OCI-LY1 (cell line): ENCODE results near the gene PRXL2C.

Source experiments
- H2AFZ ChIP-seq: fragments of 200-600 bp; sonication (generic), shearing (Covaris generic); 2 replicates; pipeline ENCODE4 v1.6.0; 2014; ENCODE audit warnings: antibody characterized with exemption, mild to moderate bottlenecking, low read length
- H3F3A ChIP-seq: fragments of 200-600 bp; sonication (generic), shearing (Covaris generic); 2 replicates; pipeline ENCODE4 v1.6.0; 2014; ENCODE audit warnings: mild to moderate bottlenecking, antibody characterized with exemption, low read length, moderate library complexity; ENCODE audit not compliant: insufficient read depth
- H3K27ac ChIP-seq: fragments of 200-600 bp; sonication (generic); 2 replicates; pipeline ENCODE4 v1.5.1; 2014; ENCODE audit warnings: low read length, mixed run types, mild to moderate bottlenecking, low read depth; ENCODE audit not compliant: poor library complexity, severe bottlenecking
- H3K27me3 ChIP-seq: fragments of 200-600 bp; sonication (generic); 2 replicates; pipeline ENCODE4 v1.6.0; 2014; ENCODE audit warnings: antibody characterized with exemption, mild to moderate bottlenecking, low read length, moderate library complexity; ENCODE audit not compliant: insufficient read depth
- H3K36me3 ChIP-seq: fragments of 200-600 bp; sonication (generic); 2 replicates; pipeline ENCODE4 v1.6.1; 2014; ENCODE audit warnings: mild to moderate bottlenecking, antibody characterized with exemption, low read length, moderate library complexity, mixed read lengths; ENCODE audit not compliant: insufficient read depth
- H3K4me1 ChIP-seq: fragments of 200-600 bp; sonication (generic); 2 replicates; pipeline ENCODE4 v1.5.1; 2014; ENCODE audit warnings: mild to moderate bottlenecking, low read length, moderate library complexity; ENCODE audit not compliant: insufficient read depth, severe bottlenecking
- H3K4me2 ChIP-seq: fragments of 200-600 bp; sonication (generic), shearing (Covaris generic); 2 replicates; pipeline ENCODE4 v1.6.1; 2014; ENCODE audit warnings: low read length
- H3K4me3 ChIP-seq: fragments of 200-600 bp; sonication (generic); 2 replicates; pipeline ENCODE4 v1.5.1; 2014; ENCODE audit warnings: low read length, low read depth, mild to moderate bottlenecking, mixed read lengths; ENCODE audit not compliant: poor library complexity, severe bottlenecking
- H3K79me2 ChIP-seq: fragments of 200-600 bp; shearing (Covaris generic); 2 replicates; pipeline ENCODE4 v1.6.1; 2016; ENCODE audit warnings: mixed run types, low read length, mixed read lengths; ENCODE audit not compliant: insufficient read depth
- H3K9ac ChIP-seq: fragments of 200-600 bp; sonication (generic), shearing (Covaris generic); 2 replicates; pipeline ENCODE4 v1.6.1; 2014; ENCODE audit warnings: mild to moderate bottlenecking, low read length, mixed read lengths
- H3K9me2 ChIP-seq: fragments of 200-600 bp; sonication (generic), shearing (Covaris generic); 2 replicates; pipeline ENCODE4 v1.6.1; 2014; ENCODE audit warnings: low read depth, mild to moderate bottlenecking, low read length, mixed read lengths
- H3K9me3 ChIP-seq: fragments of 200-600 bp; shearing (Covaris generic); 2 replicates; pipeline ENCODE4 v1.6.1; 2014; ENCODE audit warnings: low read length, mixed read lengths
- H4K20me1 ChIP-seq: fragments of 200-600 bp; sonication (generic), shearing (Covaris generic); 2 replicates; pipeline ENCODE4 v1.6.0; 2016; ENCODE audit warnings: mild to moderate bottlenecking, low read length; ENCODE audit not compliant: insufficient read depth
- CTCF ChIP-seq: fragments of 200-600 bp; sonication (generic), shearing (Covaris generic); IDR thresholded peaks from 2 replicates; pipeline ENCODE4 v1.5.1; 2017; ENCODE audit warnings: mild to moderate bottlenecking, antibody characterized with exemption, low read length, moderate library complexity, mixed read lengths
- EZH2 ChIP-seq: fragments of 200-600 bp; sonication (generic), shearing (Covaris generic); IDR thresholded peaks from 2 replicates; pipeline ENCODE4 v1.8.0; 2017; ENCODE audit warnings: borderline replicate concordance, mixed run types, mild to moderate bottlenecking, antibody characterized with exemption, low read length, moderate library complexity, mixed read lengths

The PRXL2C gene

GRCh38 chr9:96626912-96627311, 28.2 kb downstream of the PRXL2C start:
- no peak overlapping the region for H3K9ac ChIP-seq
- H3K4me3 ChIP-seq = no peak overlapping the region
- no peaks in the 10 kb centered on the region for H3F3A ChIP-seq
- H3K4me1 ChIP-seq = no peaks in the 10 kb centered on the region
- TF ChIP-seq CTCF = no peak
- H4K20me1 ChIP-seq = no peaks in the 10 kb centered on the region
- no peak overlapping the region for H2AFZ ChIP-seq
- no peak overlapping the region for H3K27ac ChIP-seq
- H3K27me3 ChIP-seq = no peaks in the 10 kb centered on the region
- no peaks in the 10 kb centered on the region for H3K79me2 ChIP-seq
- no peaks in the 10 kb centered on the region for H3K36me3 ChIP-seq
- H3K9me2 ChIP-seq = no peaks in the 10 kb centered on the region
- H3K9me3 ChIP-seq = no peaks in the 10 kb centered on the region
- no peak overlapping the region for H3K4me2 ChIP-seq

- no peaks in the 10 kb centered on the region for H3K79me2 ChIP-seq
- no peak for TF ChIP-seq CTCF
- no peak for TF ChIP-seq EZH2
- no peaks in the 10 kb centered on the region for H4K20me1 ChIP-seq
- H3K4me2 ChIP-seq = no peak overlapping the region
- H3K4me1 ChIP-seq = no peaks in the 10 kb centered on the region
- H3K4me3 ChIP-seq = no peak overlapping the region
- no peaks in the 10 kb centered on the region for H3K27me3 ChIP-seq
- H3K36me3 ChIP-seq = no peaks in the 10 kb centered on the region
- no peaks in the 10 kb centered on the region for H3K9me2 ChIP-seq
- no peaks in the 10 kb centered on the region for H3F3A ChIP-seq
- H3K9me3 ChIP-seq = no peaks in the 10 kb centered on the region
- H3K9ac ChIP-seq = no peak overlapping the region
- H2AFZ ChIP-seq = no peak overlapping the region
- no peak overlapping the region for H3K27ac ChIP-seq
Observed at GRCh38 chr9:96621618-96622017, 33.5 kb downstream of the PRXL2C start.

- H3K9ac ChIP-seq = no peak overlapping the region
- TF ChIP-seq CTCF (no peak), EZH2 (no peak)
- H3K9me2 ChIP-seq = no peaks in the 10 kb centered on the region
- H3K27ac ChIP-seq = no peak overlapping the region
- H3K9me3 ChIP-seq = no peaks in the 10 kb centered on the region
- no peaks in the 10 kb centered on the region for H3K4me1 ChIP-seq
- no peaks in the 10 kb centered on the region for H3F3A ChIP-seq
- no peak overlapping the region for H2AFZ ChIP-seq
- H4K20me1 ChIP-seq = no peaks in the 10 kb centered on the region
- no peak overlapping the region for H3K4me2 ChIP-seq
- no peak overlapping the region for H3K4me3 ChIP-seq
- H3K27me3 ChIP-seq = no peaks in the 10 kb centered on the region
- no peaks in the 10 kb centered on the region for H3K36me3 ChIP-seq
- no peaks in the 10 kb centered on the region for H3K79me2 ChIP-seq
Observed at GRCh38 chr9:96620832-96621269, 34.3 kb downstream of the PRXL2C start.
